WI38 (cell line): Measurements from ENCODE around the gene VLDLR.

Source experiments
- H3K4me3 ChIP-seq: 2 replicates; pipeline ENCODE4 v1.5.1; 2011; ENCODE audit warnings: low read depth, mild to moderate bottlenecking, control low read depth, low read length
- CTCF ChIP-seq: IDR thresholded peaks from 2 replicates; pipeline ENCODE4 v1.5.1; 2012; ENCODE audit warnings: low read depth, mild to moderate bottlenecking, control low read depth, low read length

The VLDLR gene

GRCh38 chr9:2620919-2621721, 467 bp upstream of the VLDLR start:
- TF ChIP-seq CTCF = no peak
- peak overlapping the region; percentile 74 for H3K4me3 ChIP-seq

- TF ChIP-seq CTCF = no peak
- peak overlapping the region; percentile 74 for H3K4me3 ChIP-seq
Measured at GRCh38 chr9:2622461-2623287, 1.1 kb downstream of the VLDLR start.

GRCh38 chr9:2623288-2624050, 1.9 kb downstream of the VLDLR start:
- no peak for TF ChIP-seq CTCF
- H3K4me3 ChIP-seq = peak overlapping the region; percentile 74

- no peak for TF ChIP-seq CTCF
- H3K4me3 ChIP-seq = no peak overlapping the region
Measured at GRCh38 chr9:2624051-2624682, 2.6 kb downstream of the VLDLR start.

- H3K4me3 ChIP-seq = no peak overlapping the region
- no peak for TF ChIP-seq CTCF
Measured at GRCh38 chr9:2625427-2625826, 3.8 kb downstream of the VLDLR start.

GRCh38 chr9:2628919-2629318, 7.3 kb downstream of the VLDLR start:
- TF ChIP-seq CTCF = no peak
- H3K4me3 ChIP-seq = no peak overlapping the region
